ENCODE measurements around the gene NR2C2. TPM values are rescaled to one million over a fixed set of nuclear protein-coding genes. Genes with fewer than 3 reads are reported as not detected.
A peak's percentile ranks its signal among the peaks of the same experiment; 100 is the strongest.

The NR2C2 gene
- total RNA-seq, 1 experiment from 2014 or later, result 6.9 TPM

- in situ Hi-C loops (cut with HindIII; ENCODE audit: low sequenced_read_pairs), result no loop called here
- no peak for DNase-seq (ENCODE audit: low spot score)
These were observed 26.8 kb upstream of the NR2C2 start for GRCh38 chr3:14920536-14920935.

- DNase-seq (ENCODE audit: low spot score), result peak; percentile 87
- in situ Hi-C loops (cut with HindIII; ENCODE audit: low sequenced_read_pairs), result no loop called here
These were observed 26.3 kb upstream of the NR2C2 start for GRCh38 chr3:14921034-14921616.

- in situ Hi-C loops (cut with HindIII; ENCODE audit: low sequenced_read_pairs), result no loop called here
- DNase-seq (ENCODE audit: low spot score), result no peak
These were observed 25.3 kb upstream of the NR2C2 start for GRCh38 chr3:14921811-14922705.

- no peak for DNase-seq (ENCODE audit: low spot score)
- in situ Hi-C loops (cut with HindIII; ENCODE audit: low sequenced_read_pairs), result no loop called here
These were observed 24.5 kb upstream of the NR2C2 start for GRCh38 chr3:14922863-14923262.

- in situ Hi-C loops (cut with HindIII; ENCODE audit: low sequenced_read_pairs), result no loop called here
- no peak for DNase-seq (ENCODE audit: low spot score)
These were observed 23.9 kb upstream of the NR2C2 start for GRCh38 chr3:14923476-14923875.

- in situ Hi-C loops (cut with HindIII; ENCODE audit: low sequenced_read_pairs), result no loop called here
- DNase-seq (ENCODE audit: low spot score), result peak; percentile 70
These were observed 21.4 kb upstream of the NR2C2 start for GRCh38 chr3:14925729-14926591.

GRCh38 chr3:14926592-14926991 is 20.8 kb upstream of the NR2C2 start:
- DNase-seq (ENCODE audit: low spot score), result no peak
- in situ Hi-C loops (cut with HindIII; ENCODE audit: low sequenced_read_pairs), result no loop called here

- DNase-seq (ENCODE audit: low spot score), result no peak
- in situ Hi-C loops (cut with HindIII; ENCODE audit: low sequenced_read_pairs), result no loop called here
These were observed 20.1 kb upstream of the NR2C2 start for GRCh38 chr3:14927308-14927707.

GRCh38 chr3:14929310-14930074 is 17.9 kb upstream of the NR2C2 start:
- in situ Hi-C loops (cut with HindIII; ENCODE audit: low sequenced_read_pairs), result no loop called here
- no peak for DNase-seq (ENCODE audit: low spot score)

GRCh38 chr3:14933820-14934425 is 13.5 kb upstream of the NR2C2 start:
- in situ Hi-C loops (cut with HindIII; ENCODE audit: low sequenced_read_pairs), result no loop called here
- no peak for DNase-seq (ENCODE audit: low spot score)

- no peak for DNase-seq (ENCODE audit: low spot score)
- in situ Hi-C loops (cut with HindIII; ENCODE audit: low sequenced_read_pairs), result no loop called here
These were observed 11.6 kb upstream of the NR2C2 start for GRCh38 chr3:14935592-14936345.

- in situ Hi-C loops (cut with HindIII; ENCODE audit: low sequenced_read_pairs), result no loop called here
These were observed 8.4 kb upstream of the NR2C2 start for GRCh38 chr3:14938954-14939353.

GRCh38 chr3:14941871-14942270 is 5.5 kb upstream of the NR2C2 start:
- no peak for DNase-seq (ENCODE audit: low spot score)
- in situ Hi-C loops (cut with HindIII; ENCODE audit: low sequenced_read_pairs), result no loop called here

More at GRCh38 chr3:14938954-14939353, 8.4 kb upstream of the NR2C2 start:
- DNase-seq (ENCODE audit: low spot score), result no peak

GRCh38 chr3:14943042-14943441 is 4.3 kb upstream of the NR2C2 start:
- DNase-seq (ENCODE audit: low spot score), result no peak
- in situ Hi-C loops (cut with HindIII; ENCODE audit: low sequenced_read_pairs), result no loop called here

- in situ Hi-C loops (cut with HindIII; ENCODE audit: low sequenced_read_pairs), result no loop called here
- no peak for DNase-seq (ENCODE audit: low spot score)
These were observed 1.1 kb upstream of the NR2C2 start for GRCh38 chr3:14946236-14946635.

GRCh38 chr3:14946739-14947099 is 664 bp upstream of the NR2C2 start:
- DNase-seq (ENCODE audit: low spot score), result no peak
- in situ Hi-C loops (cut with HindIII; ENCODE audit: low sequenced_read_pairs), result no loop called here

GRCh38 chr3:14947886-14948608 is 664 bp downstream of the NR2C2 start:
- DNase-seq (ENCODE audit: low spot score), result peak; percentile 99
- in situ Hi-C loops (cut with HindIII; ENCODE audit: low sequenced_read_pairs), result no loop called here
